ENCODE measurements around the gene SIX1.
A peak's percentile ranks its signal among the peaks of the same experiment; 100 is the strongest.

The SIX1 gene

GRCh38 chr14:60637479-60638315, 11.6 kb downstream of the SIX1 start:
- H3K4me3 ChIP-seq (ENCODE audit: low read depth, low read length): no peak overlapping the region
- peaks cover 0 to 22% of the 10 kb centered on the region in 2 experiments; a peak in 2 of 3 replicates for H3K36me3 ChIP-seq (ENCODE audit: control insufficient read depth in 2 of 2, insufficient read depth in 1 of 2, low read length in 2 of 2)
- H3K9me3 ChIP-seq (ENCODE audit: control insufficient read depth, insufficient read depth, low read depth, low read length): no peaks in the 10 kb centered on the region
- no peak for TF ChIP-seq ZSCAN16 (tag by site-specific recombination; IDR thresholded peaks at IDR 0.05)
- TF ChIP-seq ZNF426 (tag by site-specific recombination; IDR thresholded peaks at IDR 0.05): no peak
- no peak for TF ChIP-seq ZNF664 (tag by site-specific recombination; IDR thresholded peaks at IDR 0.05)
- no peak for TF ChIP-seq TCF7L2 (IDR thresholded peaks at IDR 0.05; ENCODE audit: borderline replicate concordance, low read depth, low read length)
- no peak for TF ChIP-seq KLF10 (tag by site-specific recombination; IDR thresholded peaks at IDR 0.05)
- TF ChIP-seq ZNF157 (tag by site-specific recombination; IDR thresholded peaks at IDR 0.05): no peak
- no peak overlapping the region for H3K27ac ChIP-seq (ENCODE audit: extremely low read depth, low read depth, low read length)
- H3K4me1 ChIP-seq (ENCODE audit: control insufficient read depth, insufficient read depth, low read length): peaks cover 16% of the 10 kb centered on the region
- CTCF ChIA-PET: no interaction called here
- POLR2A ChIA-PET: interaction anchor here (1.1 kb wide), 1 partner anchor 12 kb away, joined by 3 read pairs; no protein-coding TSS in a partner anchor

GRCh38 chr14:60636879-60637478, 12.3 kb downstream of the SIX1 start:
- Histone ChIP-seq H3K4me3 (ENCODE audit: low read depth, low read length) (no peak overlapping the region), H3K9me3 (ENCODE audit: control insufficient read depth, insufficient read depth, low read depth, low read length) (no peaks in the 10 kb centered on the region), H3K36me3 (ENCODE audit: control insufficient read depth in 2 of 2, insufficient read depth in 1 of 2, low read length in 2 of 2) (peaks cover 0 to 15% of the 10 kb centered on the region in 2 experiments; a peak in 2 of 3 replicates), H3K27ac (ENCODE audit: extremely low read depth, low read depth, low read length) (no peak overlapping the region), H3K4me1 (ENCODE audit: control insufficient read depth, insufficient read depth, low read length) (peaks cover 24% of the 10 kb centered on the region)
- POLR2A ChIA-PET: interaction anchor here (1.1 kb wide), 1 partner anchor 13 kb away, joined by 3 read pairs; no protein-coding TSS in a partner anchor
- TF ChIP-seq ZNF202 (tag by site-specific recombination; IDR thresholded peaks at IDR 0.05; ENCODE audit: borderline replicate concordance) (0 out of 2 replicates have a peak, but pooled peaks have one; percentile 34), ZNF791 (tag by site-specific recombination; IDR thresholded peaks at IDR 0.05) (no peak)
- CTCF ChIA-PET: interaction anchor here (1.0 kb wide), 1 partner anchor 12 kb away, joined by 4 read pairs; no protein-coding TSS in a partner anchor

DNA sequence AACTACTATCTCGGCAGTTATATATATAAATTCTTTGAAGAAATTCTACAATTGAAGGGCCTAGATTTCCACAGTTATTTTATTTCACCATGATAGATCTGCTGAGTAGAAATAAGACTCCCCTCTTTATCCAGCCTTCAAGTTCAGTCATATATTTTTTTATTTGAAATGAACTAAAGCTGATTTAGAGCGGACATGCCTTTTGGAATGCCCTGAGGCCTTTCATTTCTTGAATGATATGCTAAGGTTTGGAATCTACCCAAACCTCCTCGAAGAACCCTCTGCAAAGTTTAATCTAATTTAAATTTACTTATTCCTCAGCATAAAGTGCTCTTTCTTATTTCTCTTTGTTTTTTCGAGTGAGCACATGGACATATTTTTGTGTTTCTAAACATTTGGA, 15.1 kb downstream of the SIX1 start:
- no peak overlapping the region for H3K4me3 ChIP-seq (ENCODE audit: low read depth, low read length)
- ChIA-PET CTCF (interaction anchor here (0.6 to 1.4 kb wide), 3 partner anchors 9 to 95 kb away, joined by 3 to 5 read pairs (median 3); no protein-coding TSS in a partner anchor), POLR2A (interaction anchor here (1.2 kb wide), 1 partner anchor 15 kb away, joined by 3 read pairs; the partner anchor contains the start of gene SIX1)
- TF ChIP-seq KLF9 (tag by site-specific recombination; IDR thresholded peaks at IDR 0.05; ENCODE audit: low read depth) (no peak), ZNF777 (tag by site-specific recombination; IDR thresholded peaks at IDR 0.05; ENCODE audit: borderline replicate concordance) (no peak), ZNF560 (tag by site-specific recombination; IDR thresholded peaks at IDR 0.05; ENCODE audit: borderline replicate concordance) (no peak), ZNF768 (tag by site-specific recombination; IDR thresholded peaks at IDR 0.05) (no peak), ZNF354C (tag by site-specific recombination; IDR thresholded peaks at IDR 0.05; ENCODE audit: borderline replicate concordance, low read depth) (no peak), ZNF585B (tag by site-specific recombination; IDR thresholded peaks at IDR 0.05) (no peak), HOXD13 (CRISPR knock-in tag; IDR thresholded peaks at IDR 0.05; ENCODE audit: borderline replicate concordance) (no peak)
- TF ChIP-seq, protein P1, sequence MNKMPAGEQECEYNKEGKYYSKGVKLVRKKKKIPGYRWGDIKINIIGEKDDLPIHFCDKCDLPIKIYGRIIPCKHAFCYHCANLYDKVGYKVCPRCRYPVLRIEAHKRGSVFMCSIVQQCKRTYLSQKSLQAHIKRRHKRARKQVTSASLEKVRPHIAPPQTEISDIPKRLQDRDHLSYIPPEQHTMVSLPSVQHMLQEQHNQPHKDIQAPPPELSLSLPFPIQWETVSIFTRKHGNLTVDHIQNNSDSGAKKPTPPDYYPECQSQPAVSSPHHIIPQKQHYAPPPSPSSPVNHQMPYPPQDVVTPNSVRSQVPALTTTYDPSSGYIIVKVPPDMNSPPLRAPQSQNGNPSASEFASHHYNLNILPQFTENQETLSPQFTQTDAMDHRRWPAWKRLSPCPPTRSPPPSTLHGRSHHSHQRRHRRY (tag by site-specific recombination; IDR thresholded peaks at IDR 0.05): no peak
- no peak overlapping the region for H3K27ac ChIP-seq (ENCODE audit: extremely low read depth, low read depth, low read length)
- H3K9me3 ChIP-seq (ENCODE audit: control insufficient read depth, insufficient read depth, low read depth, low read length): no peaks in the 10 kb centered on the region
- peaks cover 38% of the 10 kb centered on the region for H3K4me1 ChIP-seq (ENCODE audit: control insufficient read depth, insufficient read depth, low read length)
- H3K36me3 ChIP-seq (ENCODE audit: control insufficient read depth in 2 of 2, insufficient read depth in 1 of 2, low read length in 2 of 2): no peaks in the 10 kb centered on the region; a peak in 1 of 3 replicates
